Pons (tissue), 1 donor: ENCODE measurements around the gene USB1.
A peak's percentile ranks its signal among the peaks of the same experiment; 100 is the strongest.

Source experiments
- DNase-seq: peaks from one replicate; pipeline ENCODE4 v3.0.0-alpha.2; 2016; ENCODE audit warnings: low spot score

Gene USB1

GRCh38 chr16:58000706-58001676, at the start of gene USB1:
TSS of gene USB1 (plus strand) at chr16:58001407. CDS start at chr16:58001484, 77 bp downstream.
- DNase-seq: peak; percentile 84

- no peak for DNase-seq
Measured at GRCh38 chr16:57952909-57953308, 48.3 kb upstream of the USB1 start.

- DNase-seq: no peak
Measured at GRCh38 chr16:57953857-57954256, 47.4 kb upstream of the USB1 start.

- DNase-seq: no peak
Measured at GRCh38 chr16:57955572-57956188, 45.5 kb upstream of the USB1 start.

- no peak for DNase-seq
Measured at GRCh38 chr16:57956270-57956808, 44.9 kb upstream of the USB1 start.

GRCh38 chr16:57956924-57957672, 44.1 kb upstream of the USB1 start:
- no peak for DNase-seq

GRCh38 chr16:57957673-57958392, 43.4 kb upstream of the USB1 start:
- no peak for DNase-seq

GRCh38 chr16:57958544-57958943, 42.7 kb upstream of the USB1 start:
- DNase-seq: no peak

GRCh38 chr16:57959121-57959520, 42.1 kb upstream of the USB1 start:
- DNase-seq: no peak

- no peak for DNase-seq
Measured at GRCh38 chr16:57959804-57960203, 41.4 kb upstream of the USB1 start.

- DNase-seq: no peak
Measured at GRCh38 chr16:57960310-57960709, 40.9 kb upstream of the USB1 start.

- no peak for DNase-seq
Measured at GRCh38 chr16:57960826-57961472, 40.3 kb upstream of the USB1 start.

GRCh38 chr16:57961538-57961937, 39.7 kb upstream of the USB1 start:
- no peak for DNase-seq

- DNase-seq: no peak
Measured at GRCh38 chr16:57962046-57962445, 39.2 kb upstream of the USB1 start.

- DNase-seq: no peak
Measured at GRCh38 chr16:57962756-57963155, 38.5 kb upstream of the USB1 start.

GRCh38 chr16:57964157-57964700, 37.0 kb upstream of the USB1 start:
- no peak for DNase-seq

GRCh38 chr16:57966204-57966771, 34.9 kb upstream of the USB1 start:
- peak; percentile 16 for DNase-seq

GRCh38 chr16:57966986-57967385, 34.2 kb upstream of the USB1 start:
- no peak for DNase-seq

- no peak for DNase-seq
Measured at GRCh38 chr16:57967916-57968315, 33.3 kb upstream of the USB1 start.

- DNase-seq: no peak
Measured at GRCh38 chr16:57969451-57970123, 31.6 kb upstream of the USB1 start.
